Left lung (tissue), 10 donors: Measurements from ENCODE around the gene MRPL32. TPM values are rescaled to one million over a fixed set of nuclear protein-coding genes. Genes with fewer than 3 reads are reported as not detected.

Experiments used
- ATAC-seq: fragments of 200-7000 bp; cut with Tn5 transposase; one replicate; pipeline ENCODE4 v1.9.1; 2020; ENCODE audit warnings: moderate library complexity
- DNase-seq, 4 donors: peaks; one replicate each; pipeline ENCODE4 v3.0.0-alpha.2; 2013 to 2020
- H3K27ac ChIP-seq, 2 donors: fragments of 200-600 bp; sonication (generic) in 1 of 2; one replicate each; pipeline versions ENCODE4 v1.5.0 to v1.8.0; 2020 to 2021
- H3K27me3 ChIP-seq, 2 donors: fragments of 200-600 bp; sonication (generic) in 1 of 2; one replicate each; pipeline versions ENCODE4 v1.5.0 to v1.8.0; 2020 to 2021
- H3K36me3 ChIP-seq, 2 donors: fragments of 200-600 bp; sonication (generic) in 1 of 2; one replicate each; pipeline versions ENCODE4 v1.5.0 to v1.8.0; 2020 to 2021
- H3K4me1 ChIP-seq, 2 donors: fragments of 200-600 bp; one replicate each; pipeline ENCODE4 v1.8.0; 2021
- H3K4me3 ChIP-seq, 2 donors: fragments of 200-600 bp; sonication (generic) in 1 of 2; one replicate each; pipeline versions ENCODE4 v1.5.0 to v1.8.0; 2020 to 2021; ENCODE audit warnings: mild to moderate bottlenecking in 1 of 2
- H3K9me3 ChIP-seq, 2 donors: fragments of 200-600 bp; sonication (generic) in 1 of 2; one replicate each; pipeline versions ENCODE4 v1.5.0 to v1.8.0; 2020 to 2021
- CTCF ChIP-seq, 2 donors: fragments of 200-600 bp; sonication (generic) in 1 of 2; IDR thresholded peaks; one replicate each; pipeline versions ENCODE4 v1.5.0 to v1.8.0; 2021; ENCODE audit warnings: antibody characterized with exemption in 2 of 2
- intact Hi-C, 2 donors: fragments of 100-400 bp; cut with DNase I; formaldehyde crosslinking; loops; one replicate each; pipeline versions ENCODE4 v1.11.2 to v1.14.2; 2022
- polyA plus RNA-seq, 6 donors: library from polyadenylated mRNA; unstranded; fragments of 120-200 nt; gene quantifications; one replicate each; pipeline ENCODE4 v1.2.1, GENCODE V29; 2013; ENCODE audit not compliant: insufficient read length in 6 of 6
- total RNA-seq, 2 donors: library from RNA; stranded (reverse); fragmentation: NEBNext Ultra II Directional; extraction: Animal tissue kit (Norgen Biotek cat#: 25700); gene quantifications; one replicate each; pipeline ENCODE4 v1.2.1, GENCODE V29; 2021
- donor health status: DM: no; HTN: yes; CAD: no.
- donor health status: DM: no; HTN: no; CAD: no.

The MRPL32 gene
- total and polyA plus RNA-seq, 8 donors = 38.5 to 55.4 (median 53.8) TPM

GRCh38 chr7:42926204-42926603 lies 6.0 kb upstream of the MRPL32 start:
- no peaks in the 10 kb centered on the region for H3K27me3 ChIP-seq

GRCh38 chr7:42928754-42929153 lies 3.4 kb upstream of the MRPL32 start:
- intact Hi-C loops = no loop called here
- Histone ChIP-seq H3K27ac (no peak overlapping the region), H3K36me3 (peaks cover 0 to 35% of the 10 kb centered on the region in 2 donors), H3K4me1 (peaks cover 11 to 61% of the 10 kb centered on the region in 2 donors), H3K27me3 (no peaks in the 10 kb centered on the region), H3K9me3 (no peaks in the 10 kb centered on the region), H3K4me3 (no peak overlapping the region)
- ATAC-seq (no peak), DNase-seq (no peak)
- no peak for TF ChIP-seq CTCF (IDR thresholded peaks at IDR 0.05)

More at GRCh38 chr7:42926204-42926603, 6.0 kb upstream of the MRPL32 start:
- DNase-seq (no peak), ATAC-seq (no peak)
- H3K4me3 ChIP-seq = no peak overlapping the region
- peaks cover 11 to 51% of the 10 kb centered on the region in 2 donors for H3K4me1 ChIP-seq
- peak overlapping the region in 1 of 2 donors; percentile 48 for H3K27ac ChIP-seq
- intact Hi-C loops = no loop called here
- no peaks in the 10 kb centered on the region for H3K9me3 ChIP-seq
- TF ChIP-seq CTCF (IDR thresholded peaks at IDR 0.05) = no peak
- H3K36me3 ChIP-seq = peaks cover 3 to 60% of the 10 kb centered on the region in 2 donors

GRCh38 chr7:42929449-42929848 lies 2.7 kb upstream of the MRPL32 start:
- intact Hi-C loops = no loop called here
- no peak for ATAC-seq

GRCh38 chr7:42930889-42931288 lies 1.3 kb upstream of the MRPL32 start:
- DNase-seq (no peak), ATAC-seq (peak; percentile 14)
- peaks cover 0 to 25% of the 10 kb centered on the region in 2 donors for H3K36me3 ChIP-seq
- intact Hi-C loops = no loop called here
- TF ChIP-seq CTCF (IDR thresholded peaks at IDR 0.05) = no peak
- H3K27ac ChIP-seq = no peak overlapping the region
- H3K27me3 ChIP-seq = no peaks in the 10 kb centered on the region
- H3K9me3 ChIP-seq = no peaks in the 10 kb centered on the region
- H3K4me3 ChIP-seq = peak overlapping the region; percentile 82 to 90
- H3K4me1 ChIP-seq = peaks cover 11 to 60% of the 10 kb centered on the region in 2 donors

More at GRCh38 chr7:42929449-42929848, 2.7 kb upstream of the MRPL32 start:
- no peak overlapping the region for H3K4me3 ChIP-seq
- DNase-seq = no peak
- H3K27me3 ChIP-seq = no peaks in the 10 kb centered on the region
- no peak for TF ChIP-seq CTCF (IDR thresholded peaks at IDR 0.05)
- no peak overlapping the region for H3K27ac ChIP-seq
- H3K9me3 ChIP-seq = no peaks in the 10 kb centered on the region
- H3K36me3 ChIP-seq = peaks cover 0 to 28% of the 10 kb centered on the region in 2 donors
- H3K4me1 ChIP-seq = peaks cover 11 to 62% of the 10 kb centered on the region in 2 donors

- Histone ChIP-seq H3K27me3 (no peaks in the 10 kb centered on the region), H3K4me1 (peaks cover 11 to 55% of the 10 kb centered on the region in 2 donors)
Measured at GRCh38 chr7:42931447-42931833, 736 bp upstream of the MRPL32 start.

More at GRCh38 chr7:42931447-42931833, 736 bp upstream of the MRPL32 start:
- intact Hi-C loops = no loop called here
- Histone ChIP-seq H3K27ac (peak overlapping the region; percentile 77 to 79), H3K4me3 (peak overlapping the region; percentile 82 to 90), H3K9me3 (no peaks in the 10 kb centered on the region), H3K36me3 (peaks cover 0 to 24% of the 10 kb centered on the region in 2 donors)
- ATAC-seq (no peak), DNase-seq (no peak)
- no peak for TF ChIP-seq CTCF (IDR thresholded peaks at IDR 0.05)
